ENCODE results near the gene NCLN.
"Not testable (repeated sequence)": the region's sequence is repeated elsewhere in the genome, so short reads cannot be mapped to it uniquely, and the experiment has no call there.

The NCLN gene

DNA sequence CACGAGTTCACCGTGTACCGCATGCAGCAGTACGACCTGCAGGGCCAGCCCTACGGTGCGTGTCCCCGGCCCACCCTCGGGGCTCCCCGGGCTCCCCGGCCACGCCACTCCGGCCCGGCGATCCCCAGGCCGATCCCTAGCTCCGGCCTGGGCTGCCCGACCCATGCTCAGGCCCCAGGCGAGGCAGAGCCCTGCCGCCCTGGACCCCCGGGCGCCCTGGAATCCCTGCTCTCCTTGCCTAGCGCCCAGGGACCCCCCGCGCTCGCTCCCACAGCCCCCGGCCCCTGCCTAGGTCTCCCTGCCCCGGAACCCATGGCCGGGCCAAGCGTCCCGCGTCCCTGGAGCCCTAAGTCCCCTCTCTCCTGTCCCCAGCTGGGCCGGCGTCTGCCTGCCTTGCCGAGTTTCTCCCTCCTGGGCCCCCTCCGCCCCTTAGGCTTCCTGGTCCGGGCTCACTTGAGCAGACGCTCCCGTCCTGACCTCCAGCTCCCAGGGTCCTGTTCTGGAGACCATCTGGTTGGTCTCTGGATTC is 494 bp downstream of the NCLN start:
- no peak for DNase-seq

DNA sequence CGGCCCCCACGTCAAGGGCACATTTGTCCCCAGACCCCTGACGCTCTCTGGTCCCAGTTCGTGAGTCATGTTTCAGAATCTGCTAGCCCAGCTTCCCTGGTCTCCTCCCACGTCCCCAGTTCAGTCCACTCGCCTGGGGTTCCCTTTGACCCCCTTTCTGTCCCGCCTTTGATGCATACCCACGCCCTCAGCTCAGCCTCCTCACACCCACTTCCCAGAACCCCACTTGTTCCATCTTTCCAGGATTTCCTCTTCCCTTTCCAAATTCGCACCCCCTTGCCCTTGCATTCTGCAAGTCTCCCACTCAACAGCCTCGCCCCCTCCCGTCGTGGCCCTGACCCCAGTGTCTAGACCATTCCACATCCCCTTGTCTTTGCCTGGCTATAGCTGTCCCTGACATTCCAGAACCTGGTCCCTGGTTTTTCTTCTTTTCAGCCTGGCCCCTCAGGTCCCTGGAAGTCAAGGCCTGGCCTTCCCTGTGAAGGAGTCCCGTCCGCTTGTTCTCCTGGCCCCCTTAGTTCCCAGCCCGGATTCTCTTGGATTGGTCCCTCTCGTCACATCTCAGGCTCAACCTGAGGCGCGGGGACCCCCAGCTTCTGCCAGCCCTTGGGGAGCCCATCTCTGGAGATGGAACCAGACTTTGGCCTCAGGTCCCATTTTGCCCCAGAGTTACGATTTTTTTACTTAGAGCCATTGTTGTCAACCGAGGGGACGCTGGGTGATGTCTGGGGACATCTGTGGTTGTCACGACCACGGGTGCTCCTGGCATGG is 1.3 kb downstream of the NCLN start:
- no peak for DNase-seq

DNA sequence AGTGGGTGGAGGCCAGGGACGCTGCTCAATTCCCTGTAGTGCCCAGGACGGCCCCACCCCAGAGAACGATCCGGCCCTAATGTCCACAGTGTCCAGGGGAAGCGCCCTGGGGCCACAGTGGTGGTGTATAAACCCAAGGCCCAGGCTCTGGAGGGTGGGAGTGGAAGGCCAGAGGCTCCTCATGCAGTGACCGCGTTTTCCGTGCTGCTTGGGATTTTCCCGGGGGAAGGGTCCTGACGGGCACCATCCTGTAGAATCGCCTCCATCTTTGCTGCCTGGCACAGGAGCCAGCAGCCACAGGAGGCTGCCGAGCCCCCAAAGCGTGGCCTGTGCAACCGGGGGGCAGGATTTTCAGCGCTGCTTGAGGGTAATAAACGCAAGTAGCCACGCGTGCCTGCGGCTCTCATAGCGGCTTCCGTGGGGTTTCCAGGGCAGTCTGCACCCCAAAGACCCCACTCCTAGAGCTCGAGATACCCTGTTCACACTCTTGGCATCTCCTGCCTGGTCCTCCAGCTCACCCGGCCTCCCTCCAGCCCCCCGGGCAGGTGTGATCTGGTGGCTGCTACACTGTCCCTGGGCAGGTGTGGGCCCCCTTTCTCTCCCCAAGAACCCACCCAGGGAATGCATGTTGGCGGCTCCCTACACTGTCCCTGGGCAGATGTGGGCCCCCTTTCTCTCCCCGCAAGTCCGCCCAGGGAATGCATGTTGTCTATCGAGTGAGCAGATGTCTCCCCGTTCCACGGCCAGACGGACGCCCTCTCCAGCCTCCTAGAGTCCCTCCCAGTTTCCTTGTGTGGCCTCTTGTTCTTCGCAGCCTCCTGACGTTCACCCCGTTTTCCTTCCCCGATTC is 2.2 kb downstream of the NCLN start:
- DNase-seq, result no peak

DNA sequence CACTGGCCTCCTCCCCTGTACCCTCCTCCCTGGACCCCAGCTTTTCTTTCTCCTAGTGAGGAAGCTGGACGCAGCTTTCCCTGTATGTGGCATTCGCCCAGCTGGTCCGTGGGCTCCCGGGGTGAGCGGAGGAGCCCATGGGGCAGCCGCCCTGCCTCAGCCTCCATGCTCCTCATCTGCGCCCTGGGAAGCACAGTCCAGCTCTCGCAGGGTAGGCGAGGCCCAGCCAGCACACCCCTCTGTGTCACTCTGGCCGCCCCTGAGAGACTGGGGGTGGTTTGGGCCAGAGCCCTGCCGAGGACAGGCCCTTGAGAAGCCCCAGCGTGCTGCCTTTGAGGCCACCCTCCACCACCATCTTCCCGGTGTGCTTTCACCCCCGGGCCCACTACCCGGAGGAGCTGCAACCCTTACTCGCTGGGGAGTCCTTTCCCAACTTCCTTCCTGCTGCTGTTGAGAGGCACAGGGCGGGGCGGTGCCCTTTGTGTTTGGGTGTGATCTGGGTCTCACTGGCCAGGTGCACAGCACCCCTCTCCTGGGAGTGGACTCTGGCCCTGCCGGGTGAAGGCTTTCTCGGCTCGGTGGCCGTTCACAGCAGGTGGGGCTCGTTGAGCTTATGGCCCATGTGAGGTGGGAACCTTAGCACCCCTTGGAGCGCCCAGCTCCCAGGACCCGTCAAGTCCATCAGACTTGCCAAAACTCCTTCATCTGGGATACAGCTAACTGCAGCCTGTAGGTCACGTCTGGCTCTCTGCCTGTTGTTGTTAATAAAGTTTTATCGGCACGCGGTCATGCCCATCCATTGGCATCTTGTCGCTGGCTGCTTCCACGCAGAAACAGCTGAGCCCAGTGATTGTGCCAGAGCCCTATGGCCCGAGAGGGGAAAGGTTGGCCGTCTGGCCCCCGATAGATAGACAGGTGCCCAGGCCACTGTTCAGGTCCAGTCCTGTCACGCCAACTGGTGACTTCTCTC is 3.2 kb downstream of the NCLN start:
- DNase-seq, result no peak

DNA sequence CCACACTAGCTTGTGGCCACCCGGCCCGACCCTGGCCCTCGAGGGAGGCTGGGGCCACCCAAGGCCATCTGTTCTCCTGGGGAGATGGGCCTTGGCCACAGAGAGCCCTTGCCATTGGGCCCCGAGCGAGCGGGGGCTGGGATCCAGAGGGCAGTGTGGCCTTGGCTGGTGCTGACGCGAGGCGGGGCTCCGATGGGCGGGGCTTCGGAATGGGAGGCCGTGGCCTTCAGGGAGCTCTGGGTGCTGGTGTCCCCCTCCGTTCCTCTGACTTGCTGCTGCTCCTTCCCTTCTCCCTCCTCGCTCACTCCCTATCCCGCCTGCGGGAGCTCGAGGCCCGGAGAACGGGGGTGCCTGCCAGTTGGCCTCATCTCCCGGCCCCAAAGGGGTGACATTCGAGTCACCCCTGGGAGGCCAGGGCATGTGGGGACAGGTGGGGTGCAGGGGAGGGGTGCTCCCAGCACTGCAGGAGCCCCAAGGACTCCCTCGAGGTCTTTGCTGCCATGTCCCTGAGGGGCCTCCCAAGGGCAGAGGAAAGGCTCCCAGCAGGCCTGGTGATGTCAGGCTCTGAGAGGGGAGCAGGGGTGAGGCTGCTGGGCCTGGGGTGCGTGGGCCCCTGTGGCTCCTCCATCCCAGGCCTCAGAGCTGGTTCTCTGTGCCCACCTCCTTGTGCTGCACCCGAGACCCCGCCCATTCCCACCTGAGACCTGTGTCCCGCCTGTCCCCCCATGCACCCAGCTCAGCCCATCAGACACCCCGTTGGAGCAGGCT is 4.2 kb downstream of the NCLN start:
- no peak for DNase-seq

DNA sequence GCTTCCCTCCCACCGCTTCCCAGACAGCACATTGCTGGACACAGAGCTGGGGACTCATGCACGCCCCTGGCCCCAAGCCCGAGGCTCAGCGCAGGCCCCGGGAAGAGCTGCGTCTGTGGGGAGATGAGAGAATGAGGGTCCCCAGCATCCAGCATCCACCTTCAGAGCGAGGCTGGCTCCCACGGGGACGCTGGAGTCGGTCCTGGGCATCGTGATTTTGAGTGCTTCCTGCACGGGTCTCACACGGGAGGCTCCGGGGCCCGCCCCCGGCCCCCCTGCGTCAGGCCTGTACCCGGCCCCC is 4.7 kb downstream of the NCLN start:
- DNase-seq, result no peak

DNA sequence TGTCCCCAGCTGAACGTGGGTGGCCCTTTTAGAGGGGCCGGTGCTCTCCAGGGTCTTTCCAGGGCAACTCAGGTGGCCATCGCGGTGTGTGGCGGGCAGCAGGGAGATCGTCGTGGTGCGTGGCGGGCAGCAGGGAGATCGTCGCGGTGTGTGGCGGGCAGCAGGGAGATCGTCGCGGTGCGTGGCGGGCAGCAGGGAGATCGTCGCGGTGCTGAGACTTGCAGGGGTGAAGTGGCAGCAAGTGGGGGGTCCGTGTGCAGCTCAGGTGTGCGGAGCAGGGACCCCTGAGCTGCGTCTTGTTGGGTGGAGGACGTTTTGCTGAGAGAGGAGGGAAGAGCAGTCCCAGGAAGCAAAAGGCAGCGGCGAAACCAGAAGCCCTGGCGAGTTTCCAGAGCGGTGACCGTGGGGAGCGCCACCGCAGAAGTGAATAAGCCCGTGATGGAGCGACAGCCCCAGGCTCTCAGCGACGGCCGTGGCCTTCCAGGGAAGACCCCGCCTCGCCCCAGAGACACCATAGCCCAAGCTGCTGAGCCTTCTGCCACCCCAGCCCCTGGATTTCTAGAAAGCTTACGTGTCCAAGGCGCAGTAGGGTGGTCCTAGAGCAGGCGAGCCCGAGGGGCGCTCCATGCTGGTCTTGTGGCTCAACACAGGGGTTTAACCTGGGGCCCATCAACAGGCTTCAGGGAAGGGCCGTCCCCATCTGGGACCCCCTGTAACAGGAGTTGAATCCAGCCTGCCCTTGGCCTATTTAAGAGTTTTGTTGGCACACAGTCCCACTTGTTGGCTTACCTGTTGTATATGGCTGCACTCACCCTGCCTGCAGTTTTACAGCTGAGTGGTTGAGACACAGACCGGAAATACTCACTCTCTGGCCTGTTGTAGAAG is 5.4 kb downstream of the NCLN start:
- DNase-seq, result no peak

DNA sequence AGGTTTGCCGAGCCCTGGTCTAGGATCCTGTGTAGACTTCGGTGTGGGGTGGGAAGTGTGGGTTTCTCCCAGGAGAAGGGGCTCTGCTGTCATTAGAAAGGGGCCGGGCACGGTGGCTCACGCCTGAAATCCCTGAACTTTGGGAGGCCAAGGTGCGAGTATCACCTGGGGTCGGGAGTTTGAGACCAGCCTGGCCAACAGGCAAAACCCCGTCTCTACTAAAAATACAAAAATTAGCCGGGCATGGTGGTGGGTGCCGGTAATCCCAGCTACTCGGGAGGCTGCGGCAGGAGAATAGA is 6.0 kb downstream of the NCLN start:
- DNase-seq, result not testable (repeated sequence)

DNA sequence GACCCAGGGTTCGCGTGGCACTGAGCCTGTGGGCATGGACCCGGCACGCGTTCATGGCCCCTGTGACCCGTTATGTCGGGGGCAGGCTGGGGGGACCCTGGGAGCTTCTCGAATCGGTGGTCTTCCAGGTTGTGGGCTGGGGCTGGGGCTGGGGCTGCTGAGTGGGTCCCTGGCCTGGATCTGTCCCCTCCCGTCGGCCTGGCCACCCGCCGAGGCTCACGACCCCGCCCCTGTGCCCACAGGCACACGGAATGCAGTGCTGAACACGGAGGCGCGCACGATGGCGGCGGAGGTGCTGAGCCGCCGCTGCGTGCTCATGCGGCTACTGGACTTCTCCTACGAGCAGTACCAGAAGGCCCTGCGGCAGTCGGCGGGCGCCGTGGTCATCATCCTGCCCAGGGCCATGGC is 6.5 kb downstream of the NCLN start:
- DNase-seq, result no peak

DNA sequence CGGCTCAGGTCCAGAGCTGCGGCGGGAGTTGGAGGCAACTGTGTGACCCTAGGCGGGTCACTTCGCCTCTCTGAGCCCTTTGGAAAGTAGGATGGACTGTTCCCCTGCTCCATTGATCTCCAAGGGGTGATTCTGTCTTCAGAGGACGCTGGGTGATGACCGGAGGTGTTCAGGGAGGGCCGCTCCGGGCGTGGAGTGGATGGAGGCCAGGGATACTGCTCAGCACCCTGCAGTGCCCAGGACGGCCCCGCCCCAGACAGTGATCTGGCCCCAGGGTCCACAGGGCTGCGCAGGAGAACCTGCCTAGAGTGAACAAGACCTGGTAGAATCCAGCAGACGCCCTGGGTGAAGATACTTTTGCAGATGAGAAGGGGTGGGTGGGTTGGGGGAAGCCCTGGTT is 7.0 kb downstream of the NCLN start:
- no peak for DNase-seq

DNA sequence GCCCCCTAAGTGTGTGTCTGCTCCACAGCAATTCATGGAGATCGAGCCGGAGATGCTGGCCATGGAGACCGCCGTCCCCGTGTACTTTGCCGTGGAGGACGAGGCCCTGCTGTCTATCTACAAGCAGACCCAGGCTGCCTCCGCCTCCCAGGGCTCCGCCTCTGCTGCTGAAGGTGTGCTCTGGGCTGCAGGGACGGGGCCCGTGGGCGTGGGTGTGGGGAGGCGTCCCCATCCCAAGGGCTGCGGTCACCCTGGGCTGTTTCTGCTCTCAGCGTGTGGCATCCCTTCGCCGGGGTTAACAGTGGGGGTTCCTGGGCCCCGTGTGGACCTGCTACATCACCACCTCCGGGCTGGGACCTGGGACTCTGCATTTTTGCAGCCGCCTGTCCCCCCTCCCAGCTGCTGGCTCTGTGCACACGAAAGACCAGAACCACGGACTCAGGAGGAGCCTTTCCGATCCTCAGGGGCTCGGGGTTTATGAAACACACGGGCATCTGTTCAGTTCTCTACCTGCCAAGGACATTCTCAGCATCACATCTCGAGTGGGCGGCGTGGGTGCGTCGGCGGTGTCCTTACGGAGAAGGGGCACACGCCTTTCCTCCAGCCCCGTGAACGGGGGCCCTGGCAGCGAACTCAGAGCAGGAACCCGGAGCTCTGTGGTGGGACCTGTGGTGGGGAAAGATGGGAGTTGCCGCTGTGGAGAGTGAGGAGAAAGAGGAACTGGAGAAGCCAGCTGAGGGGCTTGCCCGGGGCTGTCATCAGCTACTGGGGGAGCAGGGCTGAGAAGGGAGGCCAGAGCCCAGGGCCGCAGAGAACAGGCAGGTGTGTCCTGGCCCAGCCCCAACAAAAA is 7.8 kb downstream of the NCLN start:
- no peak for DNase-seq

DNA sequence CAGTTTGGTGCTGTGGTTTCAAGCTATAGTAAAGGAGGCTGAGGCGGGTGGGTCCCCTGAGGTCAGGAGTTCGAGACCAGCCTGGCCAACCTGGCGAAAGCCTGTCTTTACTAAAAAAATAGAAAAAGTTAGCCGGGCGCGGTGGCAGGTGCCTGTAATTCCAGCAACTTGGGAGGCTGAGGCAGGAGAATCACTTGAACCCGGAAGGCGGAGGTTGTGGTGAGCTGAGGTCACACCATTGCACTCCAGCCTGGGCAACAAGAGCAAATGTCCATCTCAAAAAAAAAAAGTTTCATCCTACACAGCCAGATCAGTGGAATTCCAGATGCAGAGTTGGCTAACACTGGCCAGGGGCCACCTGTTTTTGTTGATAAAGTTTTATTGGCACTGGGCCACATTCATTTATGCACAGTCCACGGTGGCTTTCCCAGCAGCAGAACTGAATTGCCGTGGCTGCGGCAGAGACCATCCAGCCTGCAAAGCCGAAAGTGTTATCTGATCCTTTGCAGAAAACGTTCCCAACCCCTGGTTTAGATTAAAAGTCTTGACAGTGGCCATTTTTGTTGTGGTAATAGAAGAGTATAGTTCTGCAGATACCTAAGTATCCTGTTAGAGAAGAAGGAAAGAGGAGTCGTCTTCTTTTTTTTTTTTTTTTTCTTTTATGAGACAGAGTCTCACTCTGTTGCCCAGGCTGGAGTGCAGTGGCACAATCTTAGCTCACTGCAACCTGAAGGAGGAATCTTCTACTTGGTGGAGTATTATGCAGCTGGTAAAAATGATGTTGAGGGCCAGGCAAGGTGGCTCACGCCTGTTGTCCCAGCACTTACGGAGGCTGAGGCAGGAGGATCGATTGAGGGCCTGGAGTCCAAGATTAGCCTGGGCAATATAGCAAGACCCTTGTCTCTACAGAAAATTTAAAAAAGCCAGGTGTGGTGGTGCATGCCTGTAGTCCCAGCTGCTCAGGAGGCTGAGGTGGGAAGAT is 8.7 kb downstream of the NCLN start:
- no peak for DNase-seq

DNA sequence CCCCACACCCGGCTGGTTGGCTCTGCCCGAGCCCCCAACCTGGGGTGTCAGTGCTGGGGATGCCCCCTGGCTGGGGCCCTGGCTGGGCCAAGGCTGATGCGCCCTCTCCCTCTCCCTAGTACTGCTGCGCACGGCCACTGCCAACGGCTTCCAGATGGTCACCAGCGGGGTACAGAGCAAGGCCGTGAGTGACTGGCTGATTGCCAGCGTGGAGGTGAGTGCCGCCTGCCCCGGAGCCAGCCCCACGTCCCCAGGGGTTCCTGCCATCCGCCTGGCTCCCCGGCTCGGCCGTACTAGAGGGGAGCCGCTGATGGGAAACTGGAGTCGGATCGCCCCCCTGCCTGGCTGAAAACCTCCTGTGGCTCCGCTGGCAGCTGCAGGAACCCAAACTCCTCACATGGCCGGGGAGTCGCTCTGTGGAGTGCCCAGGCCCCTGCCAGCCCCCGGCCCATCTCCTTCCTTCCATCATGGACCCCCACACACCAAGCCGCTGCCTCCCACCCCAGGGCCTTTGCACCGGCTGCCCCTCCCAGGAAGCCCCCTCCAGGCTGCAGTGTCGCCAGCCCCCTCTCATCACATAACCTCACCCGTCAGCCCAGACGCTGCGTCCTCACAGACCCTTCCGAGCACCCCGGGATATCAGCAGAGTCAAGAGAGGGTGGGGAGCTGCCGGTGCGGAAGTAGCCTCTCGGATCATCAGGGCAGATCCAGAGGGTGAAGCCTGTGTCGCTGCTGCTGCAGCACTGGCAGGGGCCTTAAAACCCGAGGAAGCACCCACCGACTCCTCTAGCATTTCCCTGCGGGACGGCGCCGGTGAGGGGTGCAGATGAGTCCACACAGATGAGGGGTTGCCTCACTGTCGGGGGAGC is 10.6 kb downstream of the NCLN start:
- DNase-seq, result no peak

DNA sequence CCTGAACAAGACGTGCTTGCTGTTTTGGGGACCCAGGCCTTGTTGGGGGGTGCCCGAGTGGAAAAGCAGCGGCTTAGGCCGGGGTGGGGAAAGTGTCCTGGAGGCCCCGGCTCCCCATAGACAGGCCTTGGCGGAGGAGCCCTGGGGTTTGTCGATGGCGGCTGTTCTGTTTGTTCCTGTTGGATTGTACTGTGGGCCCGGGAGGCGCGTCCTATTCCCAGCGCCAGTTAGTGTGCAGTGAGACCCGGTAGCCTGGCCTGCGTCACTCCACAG is 11.1 kb downstream of the NCLN start:
- DNase-seq, result no peak

DNA sequence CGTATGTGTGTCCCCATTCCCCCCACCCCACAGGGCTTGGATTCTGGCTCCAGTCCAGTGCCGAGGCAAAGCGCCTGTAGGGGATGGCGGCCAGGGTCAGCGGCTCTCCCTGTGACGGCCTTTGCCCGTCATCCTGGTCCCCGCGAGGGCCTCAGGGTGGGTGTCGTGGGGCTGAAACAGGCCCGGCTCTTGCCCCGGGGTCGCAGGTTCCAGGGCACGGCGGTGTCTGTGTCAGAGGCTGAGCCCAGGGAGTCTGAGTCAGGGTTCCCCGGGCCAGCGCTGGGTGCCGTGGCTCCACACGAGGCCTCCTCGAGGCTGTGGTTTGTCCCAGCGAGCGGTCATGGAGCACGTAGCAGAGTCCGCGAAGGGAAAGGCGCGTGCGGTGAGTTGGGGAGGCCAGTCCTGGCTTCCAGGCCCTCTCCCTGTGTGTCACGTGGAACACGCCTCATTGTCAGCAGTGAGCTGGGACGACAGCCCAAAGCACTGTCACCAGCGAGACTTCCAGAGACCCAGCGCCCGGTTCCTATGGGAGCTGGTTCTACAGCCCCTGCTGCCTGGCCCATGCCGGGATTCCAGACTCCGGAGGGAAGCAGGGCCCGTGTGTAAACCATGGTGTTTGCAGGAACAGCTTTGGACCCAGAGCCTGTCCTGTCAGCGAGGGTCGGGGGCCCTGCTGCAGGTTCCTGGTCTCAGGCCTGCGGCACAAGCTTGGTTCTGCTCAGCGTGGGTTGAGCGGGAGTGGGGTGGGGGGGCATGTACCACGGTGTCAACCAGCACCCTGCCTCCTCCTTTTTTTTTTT is 13.4 kb downstream of the NCLN start:
- no peak for DNase-seq

DNA sequence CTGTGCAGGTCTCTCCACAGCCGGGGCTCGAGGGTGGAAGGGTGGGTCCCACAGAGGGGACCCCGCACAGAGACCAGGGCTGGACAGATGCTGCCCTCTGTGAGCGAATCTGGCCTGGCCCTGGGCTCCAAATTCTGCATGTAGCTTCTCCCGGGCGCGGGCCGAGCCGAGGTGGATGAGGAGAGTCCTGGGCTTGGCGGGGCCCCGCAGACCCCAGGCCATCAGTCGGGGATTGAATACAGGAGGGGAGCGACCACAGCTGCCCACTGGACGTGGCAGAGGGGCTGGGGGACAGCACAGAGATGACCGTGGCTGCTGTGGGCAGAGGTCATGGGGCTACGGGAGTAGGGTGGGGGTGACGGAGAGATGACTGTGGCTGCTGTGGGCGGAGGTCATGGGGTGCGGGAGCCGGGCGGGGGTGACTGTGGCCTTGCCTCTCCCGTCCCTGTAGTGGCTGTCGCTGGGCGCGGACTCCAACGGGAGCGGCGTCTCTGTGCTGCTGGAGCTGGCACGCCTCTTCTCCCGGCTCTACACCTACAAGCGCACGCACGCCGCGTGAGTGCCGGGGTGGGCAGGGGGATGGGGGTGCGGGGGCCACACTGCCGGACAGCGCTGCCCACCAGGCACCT is 15.5 kb downstream of the NCLN start:
- no peak for DNase-seq

DNA sequence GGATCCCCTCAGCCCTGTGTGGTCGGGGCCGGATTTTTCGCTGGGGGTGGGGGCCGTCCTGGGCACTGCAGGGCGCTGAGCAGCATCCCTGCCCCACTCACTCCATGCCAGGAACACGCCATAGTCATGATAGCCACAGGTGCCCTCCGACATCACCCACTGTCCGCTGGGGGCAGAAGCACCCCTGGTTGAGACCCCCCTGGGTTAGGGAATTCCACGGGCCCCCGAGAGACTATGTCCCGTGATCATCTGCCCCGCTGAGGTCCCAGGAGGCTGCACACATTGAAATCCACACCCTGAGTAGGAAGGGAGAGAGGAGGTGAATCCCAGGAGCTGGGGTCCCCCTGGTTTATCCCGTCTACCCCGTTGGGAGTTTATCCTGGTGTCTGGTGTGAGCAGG is 16.2 kb downstream of the NCLN start:
- no peak for DNase-seq

Data from CD4-positive, alpha-beta T cell treated with Interleukin-4 for 4 hours (primary cell).